Muscle of back (tissue), 13 donors: ENCODE results near the gene ZNF385B. TPM values are rescaled to one million over a fixed set of nuclear protein-coding genes. Genes with fewer than 3 reads are reported as not detected.
A peak's percentile ranks its signal among the peaks of the same experiment; 100 is the strongest.
"Not testable (repeated sequence)": the region's sequence is repeated elsewhere in the genome, so short reads cannot be mapped to it uniquely, and the experiment has no call there.

Source experiments
- DNase-seq, 3 donors: peaks; one replicate each; pipeline versions ENCODE4 v3.0.0 to v3.0.0-alpha.2; 2013
- long read RNA-seq, 9 donors: transcript quantifications; one replicate each; lab custom pipeline, GENCODE V29; 2026
- polyA plus RNA-seq, 10 donors: library from polyadenylated mRNA; unstranded; fragments of 120-200 nt; gene quantifications; one replicate each; pipeline ENCODE4 v1.2.1, GENCODE V29; 2013; ENCODE audit not compliant: insufficient read length in 10 of 10

Gene ZNF385B
- polyA plus RNA-seq: 10 to 100 TPM in 8 of 10 donors, 1 to 10 TPM in 2; 6.6 to 28.8 (median 12.3) TPM
- long read RNA-seq, donor 1, partial matches to known transcripts: 0 of 1 reads
- long read RNA-seq, donor 1, other reads (novel, unspliced or antisense): 0 of 1 reads
- long read RNA-seq, donor 2, partial matches to known transcripts: 0 of 3 reads
- long read RNA-seq, donor 2, other reads (novel, unspliced or antisense): 0 of 3 reads
- long read RNA-seq, donor 3: 0 reads
- long read RNA-seq, donor 4: 0 reads
- long read RNA-seq, donor 5, partial matches to known transcripts: 0 of 1 reads
- long read RNA-seq, donor 5, other reads (novel, unspliced or antisense): 0 of 1 reads
- long read RNA-seq, donor 6, partial matches to known transcripts: 0 of 1 reads
- long read RNA-seq, donor 6, other reads (novel, unspliced or antisense): 0 of 1 reads
- long read RNA-seq, donor 7: 0 reads
- long read RNA-seq, donor 8: 0 reads
- long read RNA-seq, donor 9: 0 reads

DNA sequence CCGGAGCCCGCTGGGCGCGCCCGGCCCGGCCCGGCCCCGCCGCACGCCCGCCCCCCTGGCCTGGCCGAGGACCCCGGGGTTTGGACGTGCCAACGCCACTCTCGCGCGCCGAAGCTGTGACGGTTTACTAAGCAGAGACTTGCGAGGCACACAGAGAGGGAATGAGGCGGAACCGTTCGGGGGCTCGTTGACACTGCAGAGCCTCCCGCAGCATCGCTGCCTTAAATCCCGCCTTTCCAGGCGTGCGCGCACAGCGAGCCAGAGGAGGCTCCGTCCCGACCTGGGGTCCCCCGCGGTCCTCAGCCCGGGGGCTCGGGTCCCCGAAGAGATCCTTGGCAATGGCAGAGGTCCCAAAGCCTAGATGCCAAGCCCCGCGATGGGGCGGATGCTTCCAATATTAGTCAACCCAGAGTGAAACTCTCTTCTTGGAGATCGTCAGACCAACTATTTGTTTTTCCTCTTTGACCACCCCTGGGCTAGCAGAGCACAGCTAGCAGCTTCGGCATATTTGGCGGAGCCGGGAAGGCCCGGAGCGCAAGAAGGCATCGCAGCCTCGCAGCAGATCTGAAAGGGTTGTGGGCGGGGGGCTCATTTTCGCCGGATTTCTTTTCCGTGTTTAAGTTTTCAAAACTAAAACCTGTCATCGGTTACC lies at the start of gene ZNF385B:
Gene ZNF385B, minus strand, starts transcription at position 197 of the 652 bp plus-strand sequence.
- DNase-seq: peak in 2 of 3 donors; percentile 24 to 63

DNA sequence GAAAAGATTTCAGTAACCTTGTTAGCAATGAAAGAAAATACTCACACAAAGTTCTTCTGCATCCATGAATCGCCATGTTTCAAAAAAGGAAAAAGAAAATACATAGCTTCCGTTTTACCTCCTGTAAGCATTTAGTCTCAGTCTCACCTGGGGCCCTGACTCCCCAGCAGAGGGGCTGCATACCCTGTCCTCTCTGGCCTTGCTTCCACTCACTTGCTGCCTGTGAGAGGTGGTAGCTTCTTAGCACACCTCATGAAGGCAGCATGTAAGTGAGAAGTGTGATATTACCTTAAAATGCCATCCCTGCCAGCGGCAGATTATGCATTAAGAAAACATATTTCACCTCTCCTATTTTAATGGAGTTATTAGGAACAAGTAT lies 49.3 kb upstream of the ZNF385B start:
- no peak for DNase-seq

GRCh38 chr2:179909845-179910734 lies 48.7 kb upstream of the ZNF385B start:
- no peak for DNase-seq

GRCh38 chr2:179900655-179901054 lies 39.2 kb upstream of the ZNF385B start:
- DNase-seq: peak in 1 of 3 donors; percentile 7

GRCh38 chr2:179899666-179900065 lies 38.3 kb upstream of the ZNF385B start:
- DNase-seq: no peak

DNA sequence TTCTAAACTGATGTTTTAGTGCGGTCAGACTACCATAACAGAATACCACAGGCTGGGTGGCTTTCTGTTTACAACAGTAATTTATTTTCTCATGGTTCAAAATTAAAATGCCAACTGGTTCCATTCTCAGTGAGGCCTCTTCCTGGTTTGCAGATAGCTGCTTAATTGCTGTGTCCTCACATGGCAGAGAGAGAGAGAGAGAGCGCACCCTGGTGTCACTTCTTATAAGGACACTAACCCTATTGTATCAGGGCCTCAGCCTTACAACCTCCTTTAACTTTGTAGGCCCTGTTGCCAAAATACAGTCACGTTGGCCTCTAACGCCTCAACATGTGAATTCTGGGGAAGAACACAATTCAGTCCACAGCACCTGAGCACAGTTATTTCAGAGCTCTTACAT lies 37.5 kb upstream of the ZNF385B start:
- DNase-seq: no peak

- no peak for DNase-seq
Observed at GRCh38 chr2:179893616-179894015, 32.2 kb upstream of the ZNF385B start.

GRCh38 chr2:179891237-179891636 lies 29.8 kb upstream of the ZNF385B start:
- DNase-seq: no peak

- DNase-seq: peak; percentile 1 to 74 (median 48)
Observed at GRCh38 chr2:179890666-179891065, 29.3 kb upstream of the ZNF385B start.

DNA sequence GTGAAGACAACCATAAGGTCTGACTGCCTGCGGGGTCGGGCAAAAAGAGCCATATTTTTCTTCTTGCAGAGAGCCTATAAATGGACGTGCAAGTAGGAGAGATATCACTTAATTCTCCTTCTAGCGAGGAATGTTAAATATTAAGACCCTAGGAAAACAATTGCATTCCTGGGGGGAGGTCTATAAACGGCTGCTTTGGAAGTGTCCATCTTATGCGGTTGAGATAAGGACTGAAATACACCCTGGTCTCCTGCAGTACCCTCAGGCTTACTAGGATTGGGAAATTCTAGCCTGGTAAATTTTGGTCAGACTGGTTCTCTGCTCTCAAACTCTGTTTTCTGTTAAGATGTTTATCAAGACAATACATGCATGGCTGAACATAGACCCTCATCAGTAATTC lies 27.2 kb upstream of the ZNF385B start:
- DNase-seq: not testable (repeated sequence)

GRCh38 chr2:179884193-179884592 lies 22.8 kb upstream of the ZNF385B start:
- DNase-seq: no peak

GRCh38 chr2:179882851-179883806 lies 21.7 kb upstream of the ZNF385B start:
- DNase-seq: no peak

DNA sequence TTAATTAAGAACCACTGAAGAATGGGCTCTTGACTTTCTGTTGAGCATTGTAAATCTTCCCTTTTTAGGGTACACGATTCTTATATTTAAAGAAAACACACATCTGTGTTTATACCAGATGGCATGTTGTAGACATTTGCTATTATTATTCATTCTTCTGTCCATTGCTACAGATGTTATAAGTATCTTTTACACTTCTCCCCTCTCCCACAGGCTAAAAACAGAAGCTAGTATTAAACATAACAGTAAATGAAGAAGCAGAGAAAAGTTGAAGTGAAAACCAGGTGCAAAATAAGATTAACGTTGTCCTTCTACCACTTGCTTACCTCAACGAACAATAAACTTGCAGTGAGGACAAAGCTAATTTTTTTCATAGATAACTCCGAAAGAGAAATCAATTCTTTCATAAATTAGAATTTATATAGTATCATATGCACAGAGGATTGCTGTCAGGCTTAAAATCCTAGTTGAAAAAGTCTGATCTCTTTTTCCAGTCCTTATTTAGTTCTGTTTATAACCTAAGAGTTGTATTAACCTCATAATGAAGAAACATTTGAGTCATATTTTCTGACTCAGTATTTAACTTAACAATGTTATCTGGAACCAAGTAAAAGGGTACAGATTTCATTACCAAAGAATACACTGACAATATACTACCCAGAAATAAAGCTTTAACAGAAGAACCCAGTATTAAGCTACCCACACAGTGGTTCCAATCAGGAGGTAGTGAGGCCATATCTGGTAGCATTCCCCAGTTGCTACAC lies 16.4 kb upstream of the ZNF385B start:
- no peak for DNase-seq

DNA sequence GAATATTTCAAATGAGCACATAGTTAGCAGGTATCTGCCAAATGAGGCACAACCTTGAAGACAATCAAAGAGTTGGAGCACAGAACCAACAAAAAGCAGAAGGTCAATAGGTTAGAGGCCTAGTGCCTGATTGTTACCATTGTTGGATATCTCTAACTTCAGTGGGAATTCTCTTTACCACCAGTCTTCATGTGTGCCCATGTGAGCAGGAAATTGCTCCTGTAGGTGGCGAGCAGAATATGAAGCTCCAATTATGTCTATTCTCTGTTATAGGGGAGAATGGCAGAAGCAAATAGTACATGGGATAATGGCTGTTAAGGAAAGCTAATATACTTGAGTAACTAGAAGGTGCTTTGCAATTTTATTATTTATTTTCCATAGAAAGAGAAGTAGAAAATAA lies 14.9 kb upstream of the ZNF385B start:
- no peak for DNase-seq

- no peak for DNase-seq
Observed at GRCh38 chr2:179875864-179876263, 14.5 kb upstream of the ZNF385B start.

GRCh38 chr2:179862898-179863458 lies 1.6 kb upstream of the ZNF385B start:
- peak in 1 of 3 donors; percentile 4 for DNase-seq

- DNase-seq: peak in 2 of 3 donors; percentile 9 to 41
Observed at GRCh38 chr2:179861027-179861415, 391 bp downstream of the ZNF385B start.

GRCh38 chr2:179860255-179861026 lies 971 bp downstream of the ZNF385B start:
- DNase-seq: peak in 1 of 3 donors; percentile 32

DNA sequence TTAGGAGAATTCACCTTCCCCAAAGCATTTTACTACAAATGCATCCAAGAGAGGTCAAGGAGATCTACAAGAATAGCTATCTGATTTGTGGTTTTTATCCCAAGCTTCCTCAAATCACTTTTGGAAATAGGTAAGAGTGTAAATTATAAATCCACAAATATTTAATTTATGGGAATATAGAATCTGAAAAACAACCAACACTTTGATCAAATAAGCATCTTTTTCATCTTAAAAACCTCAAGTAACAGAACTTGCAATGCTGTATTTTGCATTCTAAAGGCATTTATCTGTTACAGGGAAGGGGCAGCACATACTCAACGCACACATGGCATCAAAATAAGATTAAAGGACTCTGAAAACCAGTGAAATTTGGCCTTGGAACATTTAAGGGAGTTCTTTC lies 1.9 kb downstream of the ZNF385B start:
- DNase-seq: no peak
